Measurements from ENCODE around the gene CPPED1. TPM values are rescaled to one million over a fixed set of nuclear protein-coding genes. Genes with fewer than 3 reads are reported as not detected.

CPPED1 gene
- total RNA-seq, 1 donor from 2014 or later: 15.0 TPM

DNA sequence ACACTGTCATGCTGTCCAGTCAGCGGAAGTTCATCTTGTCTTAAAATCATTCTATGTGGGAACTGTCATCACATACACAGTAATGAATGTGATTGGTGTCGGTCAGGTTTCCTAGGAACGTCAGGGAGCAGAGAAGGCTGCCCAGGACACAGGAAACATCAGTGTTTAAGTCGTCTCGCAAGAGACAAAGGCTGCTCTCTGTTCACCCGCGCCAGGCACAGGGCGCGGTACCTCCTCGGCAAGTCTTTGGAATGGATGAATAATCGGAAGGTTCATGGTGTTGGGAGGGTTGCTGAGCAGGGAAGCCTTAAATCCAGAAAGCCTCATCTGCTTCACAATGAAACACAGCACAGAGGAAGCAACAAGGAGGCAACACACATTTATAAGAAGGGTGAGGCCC lies 148.2 kb downstream of the CPPED1 start:
- no peak overlapping the region for H3K4me3 ChIP-seq (ENCODE audit: low read depth, low read length)
- TF ChIP-seq, protein P1, sequence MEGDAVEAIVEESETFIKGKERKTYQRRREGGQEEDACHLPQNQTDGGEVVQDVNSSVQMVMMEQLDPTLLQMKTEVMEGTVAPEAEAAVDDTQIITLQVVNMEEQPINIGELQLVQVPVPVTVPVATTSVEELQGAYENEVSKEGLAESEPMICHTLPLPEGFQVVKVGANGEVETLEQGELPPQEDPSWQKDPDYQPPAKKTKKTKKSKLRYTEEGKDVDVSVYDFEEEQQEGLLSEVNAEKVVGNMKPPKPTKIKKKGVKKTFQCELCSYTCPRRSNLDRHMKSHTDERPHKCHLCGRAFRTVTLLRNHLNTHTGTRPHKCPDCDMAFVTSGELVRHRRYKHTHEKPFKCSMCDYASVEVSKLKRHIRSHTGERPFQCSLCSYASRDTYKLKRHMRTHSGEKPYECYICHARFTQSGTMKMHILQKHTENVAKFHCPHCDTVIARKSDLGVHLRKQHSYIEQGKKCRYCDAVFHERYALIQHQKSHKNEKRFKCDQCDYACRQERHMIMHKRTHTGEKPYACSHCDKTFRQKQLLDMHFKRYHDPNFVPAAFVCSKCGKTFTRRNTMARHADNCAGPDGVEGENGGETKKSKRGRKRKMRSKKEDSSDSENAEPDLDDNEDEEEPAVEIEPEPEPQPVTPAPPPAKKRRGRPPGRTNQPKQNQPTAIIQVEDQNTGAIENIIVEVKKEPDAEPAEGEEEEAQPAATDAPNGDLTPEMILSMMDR (conservative IDR thresholded peaks at IDR 0.05; ENCODE audit: low read depth, low read length): no peak
- no peak for DNase-seq (ENCODE audit: low read depth)

DNA sequence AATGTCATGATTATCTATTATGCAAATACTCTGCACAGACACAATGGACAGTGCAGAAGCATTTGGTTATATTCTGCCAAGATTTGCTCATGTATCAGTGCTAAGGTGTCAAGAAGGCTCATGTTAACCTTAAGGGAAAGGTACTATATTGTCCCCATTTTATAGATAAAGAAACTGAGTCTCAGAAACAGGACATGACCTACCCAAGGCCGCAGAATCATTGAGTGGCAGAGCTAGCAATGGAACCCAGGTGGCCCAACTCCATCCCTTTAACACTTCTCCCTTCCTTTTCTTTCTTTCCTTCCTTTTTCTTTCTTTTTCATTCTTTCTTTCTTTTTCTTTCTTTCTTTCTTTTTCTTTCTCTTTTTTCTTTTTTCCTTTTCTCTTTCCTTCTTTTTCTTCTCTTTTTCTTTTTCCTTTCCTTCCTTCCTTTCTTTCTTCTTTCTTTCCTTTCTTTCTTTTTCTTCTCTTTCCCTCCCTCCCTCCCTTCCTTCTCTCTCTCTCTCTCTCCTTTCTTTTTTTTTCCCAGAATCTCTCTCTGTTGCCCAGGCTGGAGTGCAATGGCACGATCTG lies 149.8 kb downstream of the CPPED1 start:
- no peak overlapping the region for H3K4me3 ChIP-seq (ENCODE audit: low read depth, low read length)
- TF ChIP-seq, protein P1 (conservative IDR thresholded peaks at IDR 0.05; ENCODE audit: low read depth, low read length): no peak
- no peak for DNase-seq (ENCODE audit: low read depth)

DNA sequence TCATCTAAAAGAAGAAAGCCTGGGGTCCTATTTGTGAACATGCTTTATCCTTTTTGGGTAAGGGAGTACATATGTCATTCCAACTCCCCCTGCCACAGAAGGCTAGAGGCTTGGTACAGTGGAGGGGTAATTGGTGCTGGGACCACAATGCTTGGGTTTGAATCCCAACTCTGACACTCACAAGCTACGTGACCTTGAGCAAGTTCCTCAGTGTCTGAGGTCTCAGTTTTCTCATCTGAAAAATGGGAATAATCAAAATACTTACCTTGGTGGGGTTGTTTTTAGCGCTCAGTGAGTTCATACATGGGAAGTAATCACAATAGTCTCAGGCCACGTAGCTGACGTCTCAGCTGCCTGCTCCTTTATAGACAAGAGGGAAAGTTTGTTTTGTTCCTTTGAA lies 150.8 kb downstream of the CPPED1 start:
- TF ChIP-seq, protein P1 (conservative IDR thresholded peaks at IDR 0.05; ENCODE audit: low read depth, low read length): no peak
- H3K4me3 ChIP-seq (ENCODE audit: low read depth, low read length): no peak overlapping the region

DNA sequence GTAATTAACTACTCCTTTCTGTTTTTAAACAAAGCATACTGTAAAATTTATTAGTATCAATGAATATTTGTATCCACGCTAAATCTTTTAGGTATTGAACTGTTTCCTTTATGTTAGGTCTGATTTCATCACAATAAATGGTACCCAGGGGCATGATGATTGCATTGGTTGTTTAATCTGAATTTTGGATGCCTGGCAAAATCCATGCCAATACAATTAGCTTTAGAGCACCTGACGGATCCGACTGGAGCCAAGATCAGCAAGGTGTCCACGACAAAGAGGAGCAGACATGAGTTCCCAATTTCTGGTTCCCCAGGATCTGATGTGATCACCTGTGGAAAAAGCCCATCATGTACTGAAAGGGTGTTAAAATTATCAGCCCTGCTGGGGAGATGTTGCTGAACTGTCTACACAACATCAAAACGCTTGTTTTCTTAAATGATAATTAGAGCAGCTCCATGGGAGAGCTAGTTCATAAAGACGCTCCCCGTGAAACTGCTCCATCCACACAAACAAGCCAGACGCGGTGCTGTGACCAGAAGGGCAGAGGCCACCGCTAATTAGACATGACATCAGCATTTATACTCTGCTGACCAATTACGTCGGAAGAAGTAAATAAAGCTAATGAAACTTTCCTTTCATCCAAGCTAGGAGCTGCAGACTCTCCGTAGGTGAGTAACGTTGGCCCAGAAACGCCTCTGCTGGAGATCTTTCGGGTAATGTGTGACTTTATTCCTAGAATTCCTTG lies 151.7 kb downstream of the CPPED1 start:
- TF ChIP-seq, protein P1 (conservative IDR thresholded peaks at IDR 0.05; ENCODE audit: low read depth, low read length): no peak
- no peak overlapping the region for H3K4me3 ChIP-seq (ENCODE audit: low read depth, low read length)
- DNase-seq (ENCODE audit: low read depth): no peak

More for the DNA sequence above, 150.8 kb downstream of the CPPED1 start:
- DNase-seq (ENCODE audit: low read depth): no peak

DNA sequence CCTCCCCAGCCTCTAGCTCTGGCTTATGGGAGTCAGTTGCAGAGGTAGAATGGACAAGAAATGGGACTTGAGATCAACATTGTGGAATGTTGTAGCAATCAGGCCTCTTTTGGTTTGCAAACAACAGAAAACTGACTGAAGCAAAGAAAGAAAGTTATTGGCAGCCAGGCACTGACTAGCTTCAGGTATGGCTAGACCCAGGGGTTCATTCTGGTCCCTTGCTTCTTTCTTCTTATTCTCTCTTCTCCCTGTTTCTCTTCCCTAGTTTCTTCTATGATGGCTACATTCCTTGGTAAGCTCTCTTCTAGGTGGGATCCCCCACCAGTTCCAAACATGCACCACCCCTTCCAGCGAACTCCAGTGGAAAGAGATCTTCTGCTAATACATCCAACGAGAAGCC lies 154.3 kb downstream of the CPPED1 start:
- H3K4me3 ChIP-seq (ENCODE audit: low read depth, low read length): no peak overlapping the region
- TF ChIP-seq, protein P1 (conservative IDR thresholded peaks at IDR 0.05; ENCODE audit: low read depth, low read length): no peak
- DNase-seq (ENCODE audit: low read depth): no peak

DNA sequence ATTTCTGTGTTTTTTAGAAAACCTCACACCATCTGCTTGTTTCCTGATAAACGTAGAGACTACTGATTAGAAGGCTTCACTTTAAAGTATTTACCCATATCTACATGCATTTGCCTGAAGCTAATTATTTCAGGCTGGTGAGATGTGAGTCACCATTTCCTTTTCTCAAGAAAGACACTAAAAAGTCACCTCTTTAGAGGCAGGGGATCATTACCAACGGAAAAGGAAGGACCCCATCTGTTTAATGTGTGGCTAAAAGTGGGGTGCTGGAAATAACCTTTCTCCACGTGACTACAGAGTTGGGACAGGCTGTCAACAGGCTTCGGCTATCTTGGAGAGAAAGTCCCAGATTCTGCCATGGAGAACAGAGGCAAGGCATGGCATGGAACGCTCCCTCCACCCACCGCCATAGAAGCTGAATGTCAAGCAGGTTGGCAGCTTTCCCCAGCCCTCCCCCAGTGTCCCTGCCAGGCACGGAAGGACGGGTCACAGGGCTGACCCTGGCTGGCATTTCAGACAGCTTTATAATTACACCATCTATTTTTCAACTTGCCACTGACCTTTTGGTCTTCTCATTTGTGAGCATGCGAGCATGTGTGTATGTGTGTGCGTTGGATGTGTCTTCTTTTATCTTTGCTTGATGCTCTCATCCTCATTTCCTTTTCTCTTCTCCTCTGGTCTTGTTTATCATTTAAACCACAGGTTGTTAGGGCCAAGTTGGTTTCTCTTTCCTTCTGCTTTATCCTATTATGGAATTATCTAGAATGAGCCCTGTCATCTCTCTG lies 157.0 kb downstream of the CPPED1 start:
- TF ChIP-seq, protein P1 (conservative IDR thresholded peaks at IDR 0.05; ENCODE audit: low read depth, low read length): no peak
- H3K4me3 ChIP-seq (ENCODE audit: low read depth, low read length): no peak overlapping the region
- no peak for DNase-seq (ENCODE audit: low read depth)
